ENCODE results near the gene C1orf198.

- TF ChIP-seq POLR2AphosphoS5 (IDR thresholded peaks at IDR 0.05; ENCODE audit: low read depth) (no peak), CTCF (IDR thresholded peaks at IDR 0.05; ENCODE audit: insufficient read depth, low read length) (no peak), REST (IDR thresholded peaks at IDR 0.05; ENCODE audit: insufficient replicate concordance, low read depth) (no peak), SPI1 (IDR thresholded peaks at IDR 0.05; ENCODE audit: borderline replicate concordance, low read depth) (no peak), GABPA (IDR thresholded peaks at IDR 0.05; ENCODE audit: low read depth) (no peak)
Measured at GRCh38 chr1:230818367-230818766, 50.0 kb downstream of the C1orf198 start.

Data from HL-60 (cell line).